CD4-positive, alpha-beta T cell treated with Interleukin-15 for 4 hours (primary cell): ENCODE data around the gene SLC18A3.

Source experiments
- DNase-seq: peaks from one replicate; pipeline ENCODE4 v3.0.0-alpha.2; 2020; ENCODE audit warnings: low spot score

The SLC18A3 gene

DNA sequence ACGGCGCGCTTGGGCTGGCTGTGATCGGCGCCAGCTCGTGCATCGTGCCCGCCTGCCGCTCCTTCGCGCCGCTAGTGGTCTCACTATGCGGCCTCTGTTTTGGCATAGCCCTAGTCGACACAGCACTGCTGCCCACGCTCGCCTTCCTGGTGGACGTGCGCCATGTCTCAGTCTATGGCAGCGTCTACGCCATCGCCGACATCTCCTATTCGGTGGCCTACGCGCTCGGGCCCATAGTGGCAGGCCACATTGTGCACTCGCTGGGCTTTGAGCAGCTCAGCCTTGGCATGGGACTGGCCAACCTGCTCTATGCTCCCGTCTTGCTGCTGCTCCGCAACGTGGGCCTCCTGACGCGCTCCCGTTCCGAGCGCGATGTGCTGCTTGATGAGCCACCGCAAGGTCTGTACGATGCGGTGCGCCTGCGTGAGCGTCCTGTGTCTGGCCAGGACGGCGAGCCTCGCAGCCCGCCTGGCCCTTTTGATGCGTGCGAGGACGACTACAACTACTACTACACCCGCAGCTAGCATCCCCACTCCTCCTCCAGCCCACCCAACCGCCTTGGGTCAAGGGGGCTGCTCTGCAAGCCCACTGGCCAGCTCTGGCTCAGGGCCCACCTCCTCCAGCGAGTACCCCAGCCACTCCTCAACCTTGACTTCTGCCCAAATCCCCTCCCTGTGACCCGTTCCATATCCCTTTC lies 1.9 kb downstream of the SLC18A3 start:
- no peak for DNase-seq

DNA sequence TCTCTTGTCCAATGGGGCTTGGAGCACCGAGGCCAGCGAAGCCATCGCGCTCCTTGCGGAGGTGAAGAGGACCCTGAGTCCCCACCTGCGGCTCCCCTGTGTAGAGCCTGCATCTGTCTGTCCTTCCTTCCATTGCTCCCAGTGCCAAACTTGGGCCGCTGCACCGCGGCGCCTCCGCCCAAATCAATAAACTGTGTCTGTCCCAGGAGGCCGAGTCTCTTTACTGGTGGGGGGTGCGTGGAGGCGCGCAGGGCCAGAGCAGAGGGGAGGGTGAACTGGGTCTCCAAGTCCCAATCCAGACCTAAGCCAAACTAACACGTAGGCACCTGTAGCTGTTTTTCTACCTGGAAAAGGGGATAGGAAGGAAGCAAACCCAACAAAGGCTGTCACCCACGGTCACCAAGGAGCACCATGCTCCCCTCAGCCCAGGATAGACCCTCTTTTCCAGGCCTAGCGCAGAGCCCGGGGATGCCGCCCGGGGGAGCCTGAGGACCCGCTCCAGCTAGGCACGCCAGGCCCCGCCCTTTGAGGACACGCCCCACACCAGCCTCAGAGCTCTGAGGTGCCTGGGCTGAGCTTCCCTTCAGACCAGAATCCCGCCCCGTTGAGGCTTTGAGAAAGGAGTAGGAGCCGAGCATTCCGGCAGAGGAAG lies 2.5 kb downstream of the SLC18A3 start:
- DNase-seq = no peak

DNA sequence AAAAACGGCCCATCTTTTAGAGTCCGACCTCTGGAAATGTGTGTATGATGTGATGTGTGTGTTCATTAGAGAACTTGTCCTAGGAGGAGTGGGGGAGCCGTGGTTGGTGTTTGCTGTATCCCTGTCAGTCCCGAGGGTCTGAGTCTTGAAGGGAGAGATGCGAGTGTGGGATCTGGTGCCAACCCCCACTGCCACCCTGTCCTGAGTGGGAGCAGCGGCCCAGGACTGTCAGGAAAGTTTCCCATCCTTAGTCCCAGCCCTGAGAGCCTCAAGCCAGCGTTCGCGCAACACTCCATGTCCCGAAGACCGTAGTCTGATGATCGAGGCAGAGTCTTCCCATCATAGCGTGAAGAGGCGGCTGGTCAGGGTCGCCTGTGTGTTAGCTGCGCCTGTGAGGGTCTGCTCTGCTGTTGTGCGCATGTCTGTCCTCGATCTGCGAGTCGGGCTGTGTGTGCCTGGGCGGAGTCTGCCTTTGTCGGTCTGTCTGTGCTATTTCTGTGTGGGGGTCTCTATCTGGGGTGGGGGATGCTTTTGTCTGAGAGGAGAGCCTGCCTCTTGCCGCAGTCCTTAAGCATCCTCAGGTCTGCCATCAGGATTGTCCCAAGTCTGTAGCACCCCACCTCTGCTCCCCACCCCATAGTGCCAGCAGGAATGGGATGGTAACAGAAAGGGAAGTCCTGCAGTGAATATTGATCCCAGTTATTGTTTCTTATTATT lies 3.2 kb downstream of the SLC18A3 start:
- no peak for DNase-seq

- no peak for DNase-seq
These were observed 3.8 kb downstream of the SLC18A3 start, which contains the start of gene CHAT for GRCh38 chr10:49613882-49614241. CHAT (plus strand) TSS chr10:49614037; CDS start chr10:49614190, 153 bp downstream.

- DNase-seq = no peak
These were observed 4.4 kb downstream of the SLC18A3 start for GRCh38 chr10:49614242-49615198.

DNA sequence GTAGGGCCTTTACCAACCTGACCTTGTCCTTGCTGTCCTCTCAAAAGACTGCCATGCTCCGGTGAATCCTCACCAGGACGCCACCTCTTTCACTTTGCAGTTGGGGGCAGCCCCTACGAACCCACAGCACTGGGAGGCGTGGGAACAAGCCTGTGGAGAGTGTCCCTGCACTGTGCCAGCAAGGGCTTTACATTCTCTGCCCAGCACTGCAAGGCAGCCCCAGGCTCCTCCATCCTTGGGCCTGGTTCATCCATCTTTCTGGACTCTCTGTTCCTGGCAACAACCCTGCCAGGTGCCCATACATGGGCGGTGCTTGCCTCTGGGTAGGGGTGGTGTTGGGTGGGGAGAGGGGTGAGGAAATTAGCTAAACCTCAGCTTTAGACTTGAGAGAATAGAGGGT lies 5.1 kb downstream of the SLC18A3 start:
- DNase-seq = no peak

GRCh38 chr10:49615721-49616120 lies 5.6 kb downstream of the SLC18A3 start:
- DNase-seq = no peak

DNA sequence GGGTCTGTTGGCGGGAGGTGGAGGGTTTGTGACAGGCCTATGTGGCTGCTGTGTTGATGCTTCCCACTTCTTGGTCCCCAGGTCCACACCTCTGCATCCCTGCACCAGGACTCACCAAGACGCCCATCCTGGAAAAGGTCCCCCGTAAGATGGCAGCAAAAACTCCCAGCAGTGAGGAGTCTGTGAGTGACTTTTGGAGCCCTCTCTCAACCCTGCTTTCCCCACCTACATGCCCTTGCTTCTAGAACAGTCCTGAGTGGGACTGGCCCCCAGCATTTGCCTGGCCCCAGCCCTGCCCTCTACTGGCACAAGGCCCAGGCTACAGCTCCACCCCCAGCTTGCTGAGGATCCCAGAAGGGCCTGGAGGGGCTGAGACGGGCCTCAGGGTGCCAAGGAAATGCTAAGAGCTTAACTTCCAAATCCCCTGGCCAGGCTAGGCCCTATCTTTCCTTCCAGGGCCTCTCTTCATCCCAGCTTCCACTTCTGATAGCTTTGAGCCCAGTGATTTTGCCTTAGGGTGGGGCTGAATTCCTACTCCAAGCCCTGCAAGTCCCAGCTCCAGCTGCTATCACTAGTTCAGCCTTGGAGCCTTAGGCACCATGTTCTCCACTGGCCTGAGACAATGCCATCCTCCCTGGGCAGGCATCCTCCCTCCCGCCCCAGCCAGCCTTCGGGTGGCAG lies 6.5 kb downstream of the SLC18A3 start:
- no peak for DNase-seq

- no peak for DNase-seq
These were observed 7.3 kb downstream of the SLC18A3 start for GRCh38 chr10:49617121-49618020.

GRCh38 chr10:49618821-49619220 lies 8.7 kb downstream of the SLC18A3 start:
- DNase-seq = no peak

- DNase-seq = no peak
These were observed 9.5 kb downstream of the SLC18A3 start for GRCh38 chr10:49619613-49620012.

DNA sequence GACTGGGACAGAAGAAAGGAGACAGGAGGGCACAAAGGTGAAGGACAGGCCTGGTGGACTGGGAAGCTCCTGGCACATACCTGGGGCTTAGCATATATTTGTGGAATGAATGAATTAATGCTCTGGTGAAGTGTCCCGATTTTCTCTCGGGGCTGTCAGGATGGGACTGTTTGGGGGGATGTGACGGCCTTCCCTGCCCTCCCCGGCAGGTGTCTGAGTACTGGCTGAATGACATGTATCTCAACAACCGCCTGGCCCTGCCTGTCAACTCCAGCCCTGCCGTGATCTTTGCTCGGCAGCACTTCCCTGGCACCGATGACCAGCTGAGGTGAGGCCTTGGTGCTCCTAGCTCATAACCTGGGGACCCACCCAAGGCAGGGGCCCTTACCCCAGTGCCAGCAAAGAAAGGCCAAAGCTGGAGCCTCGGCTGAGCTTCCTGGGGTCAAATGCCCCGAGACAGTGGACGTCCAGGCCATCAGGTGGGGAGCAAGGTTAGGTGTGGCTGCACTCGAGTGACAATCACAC lies 10.2 kb downstream of the SLC18A3 start:
- no peak for DNase-seq

- DNase-seq = no peak
These were observed 10.8 kb downstream of the SLC18A3 start for GRCh38 chr10:49620841-49621378.

- DNase-seq = no peak
These were observed 11.5 kb downstream of the SLC18A3 start for GRCh38 chr10:49621561-49621960.

DNA sequence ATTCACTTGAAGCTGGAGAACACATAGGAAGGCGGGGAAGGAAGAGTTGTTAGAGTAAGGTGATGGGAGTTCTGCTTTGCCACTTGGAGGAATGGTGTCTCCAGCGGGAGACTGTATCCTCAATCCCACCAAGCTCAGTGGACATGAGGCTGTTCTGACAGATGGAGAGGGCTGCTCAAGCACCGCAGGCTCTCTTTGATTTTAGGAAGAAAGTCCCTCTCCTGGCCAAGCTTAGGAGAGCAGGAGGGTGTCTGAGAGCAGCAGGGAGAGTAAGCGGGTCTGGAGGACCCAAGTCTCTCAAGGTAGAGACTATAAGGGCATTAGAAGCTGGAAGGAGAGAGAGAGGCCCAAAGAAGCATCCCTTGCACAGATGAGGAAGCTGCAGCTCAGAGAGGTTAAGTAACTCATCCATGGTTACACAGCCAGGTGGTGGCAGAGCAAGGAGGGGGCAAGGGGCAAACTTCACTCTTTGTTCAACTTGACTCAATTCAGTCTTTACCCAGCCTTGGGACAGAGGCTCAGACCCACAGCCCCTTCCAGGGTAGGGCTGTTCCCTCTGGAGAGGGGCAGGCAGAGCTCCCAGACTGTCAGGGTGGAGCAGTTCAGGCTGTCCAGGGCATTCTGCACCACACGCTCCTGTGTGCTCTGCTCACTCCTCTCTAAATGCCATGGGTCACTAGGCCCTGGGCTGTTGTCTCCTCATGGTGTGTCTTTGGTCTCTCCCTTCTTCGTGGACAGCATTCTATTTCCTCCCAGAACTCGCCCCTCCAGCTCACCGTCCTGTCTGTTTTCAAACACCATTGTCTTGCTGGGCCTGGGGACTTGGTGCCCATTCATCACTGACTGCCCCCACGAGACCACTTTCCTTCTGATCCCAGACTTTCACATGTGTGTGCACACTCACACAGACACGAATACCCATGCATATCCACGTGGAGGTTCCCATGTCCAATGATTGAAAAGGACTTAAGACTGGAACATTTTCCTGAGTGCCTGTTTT lies 12.6 kb downstream of the SLC18A3 start:
- no peak for DNase-seq

DNA sequence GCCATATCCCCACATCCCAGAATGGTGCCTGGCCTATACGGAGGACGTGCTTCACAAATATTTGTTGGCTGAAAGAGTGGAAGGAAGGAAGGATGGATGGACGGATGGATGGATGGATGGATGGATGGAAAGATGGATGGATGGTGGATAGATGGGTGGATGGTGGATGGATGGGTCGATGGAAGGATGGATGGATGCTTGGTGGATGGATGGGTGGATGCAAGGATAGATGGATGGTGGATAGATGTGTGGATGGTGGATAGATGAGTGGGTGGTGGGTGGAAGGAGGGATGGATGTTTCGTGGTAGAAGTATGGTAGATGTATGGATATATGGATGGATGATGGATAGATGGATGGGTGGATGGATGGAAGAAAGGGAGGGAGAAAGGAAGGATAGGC lies 14.5 kb downstream of the SLC18A3 start:
- no peak for DNase-seq

DNA sequence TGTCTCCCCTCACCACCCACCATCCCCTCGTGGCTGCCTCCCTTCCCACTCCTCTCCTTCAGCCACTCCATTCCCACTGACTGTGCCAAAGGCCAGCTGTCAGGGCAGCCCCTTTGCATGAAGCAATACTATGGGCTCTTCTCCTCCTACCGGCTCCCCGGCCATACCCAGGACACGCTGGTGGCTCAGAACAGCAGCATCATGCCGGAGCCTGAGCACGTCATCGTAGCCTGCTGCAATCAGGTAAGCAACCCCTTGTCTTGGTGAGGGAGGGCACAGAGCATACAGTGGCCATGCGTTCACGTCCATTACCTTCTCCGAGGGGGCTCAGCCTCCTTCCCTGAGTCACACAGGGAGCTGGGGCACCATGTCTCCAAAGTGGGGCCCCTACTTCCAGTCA lies 15.3 kb downstream of the SLC18A3 start:
- DNase-seq = no peak

GRCh38 chr10:49627038-49627437 lies 16.9 kb downstream of the SLC18A3 start:
- no peak for DNase-seq
